Adipocyte (in vitro differentiated cells): ENCODE results near the gene NAA25.
A peak's percentile ranks its signal among the peaks of the same experiment; 100 is the strongest.
"Not testable (repeated sequence)": the region's sequence is repeated elsewhere in the genome, so short reads cannot be mapped to it uniquely, and the experiment has no call there.

Source experiments
- DNase-seq: peaks from one replicate; pipeline ENCODE4 v3.0.0-alpha.2; 2015; ENCODE audit warnings: low read depth
- H3K27me3 ChIP-seq: replicated peaks from 2 replicates; pipeline ENCODE4 v1.7.0; 2013; ENCODE audit warnings: mild to moderate bottlenecking, low read length, moderate library complexity; ENCODE audit not compliant: control insufficient read depth, insufficient read depth
- H3K36me3 ChIP-seq: 2 replicates; pipeline ENCODE4 v1.7.0; 2013; ENCODE audit warnings: low read length, mild to moderate bottlenecking, moderate library complexity; ENCODE audit not compliant: control insufficient read depth, insufficient read depth, severe bottlenecking
- H3K4me1 ChIP-seq: 2 replicates; pipeline ENCODE4 v1.7.0; 2013; ENCODE audit warnings: mild to moderate bottlenecking, low read length, moderate library complexity; ENCODE audit not compliant: control insufficient read depth, insufficient read depth
- H3K4me3 ChIP-seq: 2 replicates; pipeline ENCODE4 v1.7.0; 2013; ENCODE audit warnings: mild to moderate bottlenecking, low read length, moderate library complexity
- H3K9ac ChIP-seq: 2 replicates; pipeline ENCODE4 v1.7.0; 2013; ENCODE audit warnings: mild to moderate bottlenecking, low read length, moderate library complexity
- H3K9me3 ChIP-seq: 2 replicates; pipeline ENCODE4 v1.7.0; 2013; ENCODE audit warnings: mild to moderate bottlenecking, low read length, moderate library complexity; ENCODE audit not compliant: control insufficient read depth

Gene NAA25

GRCh38 chr12:112115259-112116045 lies 6.9 kb upstream of the NAA25 start:
- peaks cover 20% of the 10 kb centered on the region for H3K4me1 ChIP-seq
- H3K27me3 ChIP-seq, result no peaks in the 10 kb centered on the region
- H3K9ac ChIP-seq, result no peak overlapping the region
- H3K4me3 ChIP-seq, result no peak overlapping the region
- no peak for DNase-seq
- no peaks in the 10 kb centered on the region for H3K9me3 ChIP-seq
- H3K36me3 ChIP-seq, result no peaks in the 10 kb centered on the region

- no peaks in the 10 kb centered on the region for H3K27me3 ChIP-seq
- no peaks in the 10 kb centered on the region for H3K36me3 ChIP-seq
- H3K9ac ChIP-seq, result no peak overlapping the region
- peaks cover 14% of the 10 kb centered on the region for H3K4me1 ChIP-seq
- DNase-seq, result no peak
- H3K4me3 ChIP-seq, result no peak overlapping the region
- no peaks in the 10 kb centered on the region for H3K9me3 ChIP-seq
Measured at GRCh38 chr12:112112409-112113133, 4.0 kb upstream of the NAA25 start.

- no peak overlapping the region for H3K4me3 ChIP-seq
- no peaks in the 10 kb centered on the region for H3K36me3 ChIP-seq
- H3K27me3 ChIP-seq, result no peaks in the 10 kb centered on the region
- H3K4me1 ChIP-seq, result peaks cover 13% of the 10 kb centered on the region
- no peak for DNase-seq
- H3K9me3 ChIP-seq, result no peaks in the 10 kb centered on the region
- no peak overlapping the region for H3K9ac ChIP-seq
Measured at GRCh38 chr12:112111931-112112330, 3.3 kb upstream of the NAA25 start.

- not testable (repeated sequence) for H3K27me3 ChIP-seq, H3K36me3 ChIP-seq, H3K9me3 ChIP-seq, DNase-seq, H3K4me3 ChIP-seq
- peaks cover 13% of the 10 kb centered on the region for H3K4me1 ChIP-seq
- peak overlapping the region; percentile 25 for H3K9ac ChIP-seq
Measured at GRCh38 chr12:112110787-112111662, 2.4 kb upstream of the NAA25 start.

- peak overlapping the region; percentile 97 for H3K9ac ChIP-seq
- H3K4me3 ChIP-seq, result peak overlapping the region; percentile 89
- no peaks in the 10 kb centered on the region for H3K27me3 ChIP-seq
- peak; percentile 58 for DNase-seq
- H3K36me3 ChIP-seq, result no peaks in the 10 kb centered on the region
- no peaks in the 10 kb centered on the region for H3K9me3 ChIP-seq
- H3K4me1 ChIP-seq, result peaks cover 24% of the 10 kb centered on the region
Measured at GRCh38 chr12:112107306-112108201, 1.0 kb downstream of the NAA25 start.

GRCh38 chr12:112105891-112106290 lies 2.7 kb downstream of the NAA25 start:
- Histone ChIP-seq H3K9ac (no peak overlapping the region), H3K27me3 (no peaks in the 10 kb centered on the region), H3K4me1 (peaks cover 24% of the 10 kb centered on the region), H3K36me3 (peaks cover 6% of the 10 kb centered on the region), H3K4me3 (no peak overlapping the region), H3K9me3 (no peaks in the 10 kb centered on the region)
- DNase-seq, result no peak

GRCh38 chr12:112103758-112104503 lies 4.7 kb downstream of the NAA25 start:
- Histone ChIP-seq H3K4me3 (no peak overlapping the region), H3K36me3 (peaks cover 24% of the 10 kb centered on the region), H3K9me3 (no peaks in the 10 kb centered on the region), H3K4me1 (peaks cover 24% of the 10 kb centered on the region), H3K9ac (no peak overlapping the region), H3K27me3 (no peaks in the 10 kb centered on the region)
- DNase-seq, result no peak

GRCh38 chr12:112102746-112103145 lies 5.8 kb downstream of the NAA25 start:
- peaks cover 33% of the 10 kb centered on the region for H3K36me3 ChIP-seq
- not testable (repeated sequence) for DNase-seq, H3K9me3 ChIP-seq, H3K4me3 ChIP-seq, H3K9ac ChIP-seq, H3K27me3 ChIP-seq
- peaks cover 24% of the 10 kb centered on the region for H3K4me1 ChIP-seq

GRCh38 chr12:112102127-112102526 lies 6.5 kb downstream of the NAA25 start:
- Histone ChIP-seq H3K36me3 (peaks cover 33% of the 10 kb centered on the region), H3K9ac (no peak overlapping the region), H3K4me3 (no peak overlapping the region), H3K27me3 (no peaks in the 10 kb centered on the region), H3K9me3 (no peaks in the 10 kb centered on the region), H3K4me1 (peaks cover 21% of the 10 kb centered on the region)
- DNase-seq, result no peak

- H3K9me3 ChIP-seq, DNase-seq, H3K4me3 ChIP-seq, H3K9ac ChIP-seq, H3K27me3 ChIP-seq: not testable (repeated sequence)
- peaks cover 41% of the 10 kb centered on the region for H3K36me3 ChIP-seq
- H3K4me1 ChIP-seq, result peaks cover 18% of the 10 kb centered on the region
Measured at GRCh38 chr12:112100500-112100899, 8.1 kb downstream of the NAA25 start.
